SJSA1 (cell line): ENCODE data around the gene ARMC7. TPM values are rescaled to one million over a fixed set of nuclear protein-coding genes. Genes with fewer than 3 reads are reported as not detected.
"Not testable (repeated sequence)": the region's sequence is repeated elsewhere in the genome, so short reads cannot be mapped to it uniquely, and the experiment has no call there.

Experiments used
- DNase-seq, 2 experiments: peaks; one replicate each; pipeline ENCODE4 v3.0.0-alpha.2; 2015 to 2020; ENCODE audit warnings: low spot score in 2 of 2, low read depth in 1 of 2
- H3K27ac ChIP-seq: fragments of 250-450 bp; sonication (Bioruptor Pico); 2 replicates; pipeline ENCODE4 v1.5.1; 2020; ENCODE audit warnings: mild to moderate bottlenecking, moderate library complexity
- H3K27me3 ChIP-seq: fragments of 250-450 bp; sonication (Bioruptor Pico); replicated peaks from 2 replicates; pipeline ENCODE4 v1.5.1; 2020; ENCODE audit warnings: mild to moderate bottlenecking, moderate library complexity
- H3K36me3 ChIP-seq: fragments of 250-450 bp; sonication (Bioruptor Pico); 2 replicates; pipeline ENCODE4 v1.5.1; 2020; ENCODE audit warnings: mild to moderate bottlenecking
- H3K4me1 ChIP-seq: fragments of 250-450 bp; sonication (Bioruptor Pico); replicated peaks from 2 replicates; pipeline ENCODE4 v1.6.1; 2021; ENCODE audit warnings: mild to moderate bottlenecking
- H3K4me3 ChIP-seq: fragments of 250-450 bp; sonication (Bioruptor Pico); 2 replicates; pipeline ENCODE4 v1.5.1; 2020; ENCODE audit warnings: mild to moderate bottlenecking
- H3K9me3 ChIP-seq: fragments of 250-450 bp; sonication (Bioruptor Pico); replicated peaks from 2 replicates; pipeline ENCODE4 v1.5.1; 2020; ENCODE audit warnings: mild to moderate bottlenecking
- total RNA-seq: library from RNA; depleted of rRNA; stranded (reverse); fragments of >200 nt; shearing (Covaris generic); gene quantifications from 2 replicates; pipeline ENCODE4 v1.2.3, GENCODE V29; 2014

ARMC7 gene
- total RNA-seq, 1 experiment from 2014 or later = 6.6 TPM

- Histone ChIP-seq H3K4me3 (peak overlapping the region; percentile 87), H3K9me3 (no peaks in the 10 kb centered on the region), H3K36me3 (peaks cover 37% of the 10 kb centered on the region), H3K4me1 (peaks cover 17% of the 10 kb centered on the region), H3K27me3 (no peaks in the 10 kb centered on the region), H3K27ac (peak overlapping the region; percentile 63)
- DNase-seq = peak in 1 of 2 experiments; percentile 35
These were observed 43.4 kb downstream of the ARMC7 start for GRCh38 chr17:75152922-75153779.

- H3K27ac ChIP-seq = peak overlapping the region; percentile 63
These were observed 44.0 kb downstream of the ARMC7 start for GRCh38 chr17:75153780-75154194.

GRCh38 chr17:75154195-75155106 is 44.7 kb downstream of the ARMC7 start, which contains the start of gene JPT1:
TSS of gene JPT1 (minus strand) at chr17:75154512. CDS start at chr17:75154397, 115 bp downstream.
- Histone ChIP-seq H3K36me3 (peaks cover 24% of the 10 kb centered on the region), H3K27me3 (no peaks in the 10 kb centered on the region), H3K27ac (peak within 1 kb of the TSS; percentile 63), H3K9me3 (no peaks in the 10 kb centered on the region), H3K4me3 (peak within 1 kb of the TSS; percentile 87), H3K4me1 (peaks cover 29% of the 10 kb centered on the region)
- peak; percentile 99 to 100 for DNase-seq

More at GRCh38 chr17:75153780-75154194, 44.0 kb downstream of the ARMC7 start:
- H3K4me1 ChIP-seq = peaks cover 22% of the 10 kb centered on the region
- H3K4me3 ChIP-seq = peak overlapping the region; percentile 87
- peaks cover 30% of the 10 kb centered on the region for H3K36me3 ChIP-seq
- H3K9me3 ChIP-seq = no peaks in the 10 kb centered on the region
- DNase-seq = peak in 1 of 2 experiments; percentile 53
- no peaks in the 10 kb centered on the region for H3K27me3 ChIP-seq

DNA sequence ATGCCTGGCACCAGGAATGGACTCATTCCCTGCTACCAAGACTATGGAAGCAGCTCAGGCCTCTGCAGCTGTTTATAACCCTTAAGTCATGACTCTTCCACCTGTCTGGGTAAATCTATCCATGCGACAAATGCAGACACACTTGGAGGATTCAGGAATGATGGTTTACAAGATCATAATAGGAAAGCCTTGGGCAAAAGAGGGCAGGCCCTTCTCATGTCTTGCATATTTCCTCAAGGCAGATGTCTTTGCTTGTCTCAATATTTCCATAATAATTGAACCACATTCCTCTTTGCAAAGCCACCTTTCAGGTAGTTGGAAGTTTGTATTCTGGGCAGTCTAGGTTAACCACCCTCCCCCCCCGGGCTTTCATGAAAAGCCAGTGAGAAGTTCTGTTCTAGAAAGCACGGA is 45.4 kb downstream of the ARMC7 start:
- Histone ChIP-seq H3K36me3 (peaks cover 19% of the 10 kb centered on the region), H3K27me3 (no peaks in the 10 kb centered on the region), H3K4me1 (peaks cover 34% of the 10 kb centered on the region), H3K27ac (no peak overlapping the region), H3K9me3 (no peaks in the 10 kb centered on the region), H3K4me3 (no peak overlapping the region)
- no peak for DNase-seq

DNA sequence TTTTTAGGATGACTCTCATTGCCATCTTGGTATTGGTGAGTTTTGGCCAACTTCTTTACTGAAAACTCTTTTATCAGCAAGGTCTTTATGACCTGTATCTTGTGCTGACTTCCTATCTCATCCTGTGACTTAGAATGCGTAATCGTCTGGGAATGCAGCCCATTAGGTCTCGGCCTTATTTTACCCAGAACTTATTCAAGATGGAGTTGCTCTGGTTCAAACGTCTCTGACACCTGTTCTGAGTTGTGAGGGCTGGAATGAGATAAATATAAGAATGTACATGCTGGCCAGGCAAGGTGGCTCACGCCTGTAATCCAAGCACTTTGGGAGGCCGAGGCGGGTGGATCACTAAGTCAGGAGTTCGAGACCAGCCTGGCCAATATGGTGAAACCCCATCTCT is 48.7 kb downstream of the ARMC7 start:
- Histone ChIP-seq H3K4me1 (peaks cover 24% of the 10 kb centered on the region), H3K36me3 (peaks cover 22% of the 10 kb centered on the region)
- H3K9me3 ChIP-seq, H3K4me3 ChIP-seq, DNase-seq, H3K27ac ChIP-seq, H3K27me3 ChIP-seq: not testable (repeated sequence)

- Histone ChIP-seq H3K36me3 (peaks cover 22% of the 10 kb centered on the region), H3K4me3 (no peak overlapping the region), H3K27me3 (no peaks in the 10 kb centered on the region), H3K9me3 (no peaks in the 10 kb centered on the region), H3K27ac (peak overlapping the region; percentile 29), H3K4me1 (peaks cover 24% of the 10 kb centered on the region)
- DNase-seq = peak in 1 of 2 experiments; percentile 37
These were observed 49.6 kb downstream of the ARMC7 start for GRCh38 chr17:75159196-75160031.

GRCh38 chr17:75160211-75160610 is 50.4 kb downstream of the ARMC7 start:
- Histone ChIP-seq H3K36me3 (peaks cover 29% of the 10 kb centered on the region), H3K27ac (no peak overlapping the region), H3K4me1 (peaks cover 18% of the 10 kb centered on the region), H3K9me3 (no peaks in the 10 kb centered on the region), H3K27me3 (no peaks in the 10 kb centered on the region), H3K4me3 (no peak overlapping the region)
- DNase-seq = no peak

DNA sequence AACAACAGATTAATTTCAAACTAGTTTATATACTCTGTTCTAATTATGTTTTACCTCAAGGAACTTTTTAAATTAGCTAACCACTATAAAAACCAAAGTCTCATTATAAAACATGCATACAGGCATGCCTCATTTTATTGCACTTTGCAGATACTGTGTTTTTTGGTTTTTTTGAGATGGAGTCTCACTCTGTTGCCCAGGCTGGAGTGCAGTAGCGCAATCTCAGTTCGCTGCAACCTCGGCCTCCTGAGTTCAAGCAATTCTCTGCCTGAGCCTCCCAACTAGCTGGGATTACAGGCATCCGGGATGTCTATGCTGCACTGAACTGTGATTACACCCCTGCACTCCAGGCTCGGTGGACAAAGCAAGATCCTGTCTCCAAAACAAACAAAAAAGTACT is 53.3 kb downstream of the ARMC7 start:
- H3K9me3 ChIP-seq = no peaks in the 10 kb centered on the region
- no peak for DNase-seq
- H3K4me3 ChIP-seq = no peak overlapping the region
- peaks cover 17% of the 10 kb centered on the region for H3K4me1 ChIP-seq
- H3K27ac ChIP-seq = no peak overlapping the region
- no peaks in the 10 kb centered on the region for H3K27me3 ChIP-seq
- H3K36me3 ChIP-seq = peaks cover 52% of the 10 kb centered on the region

GRCh38 chr17:75164606-75165005 is 54.8 kb downstream of the ARMC7 start:
- peaks cover 67% of the 10 kb centered on the region for H3K36me3 ChIP-seq

GRCh38 chr17:75168998-75169397 is 59.2 kb downstream of the ARMC7 start:
- H3K36me3 ChIP-seq = peaks cover 94% of the 10 kb centered on the region
- H3K4me1 ChIP-seq = no peaks in the 10 kb centered on the region
- H3K9me3 ChIP-seq = no peaks in the 10 kb centered on the region
- DNase-seq = no peak
- H3K27me3 ChIP-seq = no peaks in the 10 kb centered on the region
- no peak overlapping the region for H3K4me3 ChIP-seq
- no peak overlapping the region for H3K27ac ChIP-seq

More at GRCh38 chr17:75164606-75165005, 54.8 kb downstream of the ARMC7 start:
- not testable (repeated sequence) for H3K27me3 ChIP-seq, DNase-seq, H3K9me3 ChIP-seq, H3K27ac ChIP-seq, H3K4me3 ChIP-seq, H3K4me1 ChIP-seq

- Histone ChIP-seq H3K4me3 (no peak overlapping the region), H3K27ac (no peak overlapping the region), H3K36me3 (peaks cover 98% of the 10 kb centered on the region), H3K27me3 (no peaks in the 10 kb centered on the region), H3K9me3 (no peaks in the 10 kb centered on the region), H3K4me1 (no peaks in the 10 kb centered on the region)
- DNase-seq = no peak
These were observed 63.8 kb downstream of the ARMC7 start for GRCh38 chr17:75173526-75173925.

GRCh38 chr17:75174996-75175395 is 65.2 kb downstream of the ARMC7 start:
- DNase-seq = no peak
- no peak overlapping the region for H3K27ac ChIP-seq
- H3K4me3 ChIP-seq = no peak overlapping the region
- no peaks in the 10 kb centered on the region for H3K9me3 ChIP-seq
- H3K27me3 ChIP-seq = no peaks in the 10 kb centered on the region
- no peaks in the 10 kb centered on the region for H3K4me1 ChIP-seq
- peaks cover 98% of the 10 kb centered on the region for H3K36me3 ChIP-seq

GRCh38 chr17:75176625-75177024 is 66.9 kb downstream of the ARMC7 start:
- no peaks in the 10 kb centered on the region for H3K9me3 ChIP-seq
- no peak overlapping the region for H3K27ac ChIP-seq
- peaks cover 96% of the 10 kb centered on the region for H3K36me3 ChIP-seq
- no peak for DNase-seq
- H3K27me3 ChIP-seq = no peaks in the 10 kb centered on the region
- peaks cover 7% of the 10 kb centered on the region; the same call in 1 of the 2 replicates for H3K4me1 ChIP-seq
- H3K4me3 ChIP-seq = no peak overlapping the region
